ENCODE results near the gene ZBTB7B. TPM values are rescaled to one million over a fixed set of nuclear protein-coding genes. Genes with fewer than 3 reads are reported as not detected.

The ZBTB7B gene
- total RNA-seq, 1 experiment from 2014 or later: 4.9 TPM

DNA sequence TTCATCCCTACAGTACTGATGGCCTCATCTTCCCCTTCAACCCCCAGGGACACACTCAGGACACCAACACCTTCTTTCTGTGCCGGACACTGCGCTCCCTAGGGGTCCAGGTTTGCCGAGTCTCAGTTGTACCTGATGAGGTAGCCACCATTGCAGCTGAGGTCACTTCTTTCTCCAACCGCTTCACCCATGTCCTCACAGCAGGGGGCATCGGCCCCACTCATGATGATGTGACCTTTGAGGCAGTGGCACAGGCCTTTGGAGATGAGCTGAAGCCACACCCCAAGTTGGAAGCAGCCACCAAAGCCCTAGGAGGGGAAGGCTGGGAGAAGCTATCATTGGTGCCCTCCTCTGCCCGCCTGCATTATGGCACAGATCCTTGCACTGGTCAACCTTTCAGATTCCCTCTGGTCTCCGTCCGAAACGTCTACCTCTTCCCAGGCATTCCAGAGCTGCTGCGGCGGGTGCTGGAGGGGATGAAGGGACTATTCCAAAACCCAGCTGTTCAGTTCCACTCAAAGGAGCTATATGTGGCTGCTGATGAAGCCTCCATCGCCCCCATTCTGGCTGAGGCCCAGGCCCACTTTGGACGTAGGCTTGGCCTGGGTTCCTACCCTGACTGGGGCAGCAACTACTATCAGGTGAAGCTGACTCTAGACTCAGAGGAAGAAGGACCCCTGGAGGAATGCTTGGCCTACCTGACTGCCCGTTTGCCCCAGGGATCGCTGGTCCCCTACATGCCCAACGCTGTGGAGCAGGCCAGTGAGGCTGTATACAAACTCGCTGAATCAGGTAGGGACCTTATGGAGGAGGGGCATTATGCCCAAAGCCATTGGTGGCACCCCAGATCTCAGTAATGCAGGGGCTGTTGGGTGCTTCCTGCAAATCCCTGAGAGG lies 14.3 kb upstream of the ZBTB7B start:
- no peak for DNase-seq (ENCODE audit: low read depth)

DNA sequence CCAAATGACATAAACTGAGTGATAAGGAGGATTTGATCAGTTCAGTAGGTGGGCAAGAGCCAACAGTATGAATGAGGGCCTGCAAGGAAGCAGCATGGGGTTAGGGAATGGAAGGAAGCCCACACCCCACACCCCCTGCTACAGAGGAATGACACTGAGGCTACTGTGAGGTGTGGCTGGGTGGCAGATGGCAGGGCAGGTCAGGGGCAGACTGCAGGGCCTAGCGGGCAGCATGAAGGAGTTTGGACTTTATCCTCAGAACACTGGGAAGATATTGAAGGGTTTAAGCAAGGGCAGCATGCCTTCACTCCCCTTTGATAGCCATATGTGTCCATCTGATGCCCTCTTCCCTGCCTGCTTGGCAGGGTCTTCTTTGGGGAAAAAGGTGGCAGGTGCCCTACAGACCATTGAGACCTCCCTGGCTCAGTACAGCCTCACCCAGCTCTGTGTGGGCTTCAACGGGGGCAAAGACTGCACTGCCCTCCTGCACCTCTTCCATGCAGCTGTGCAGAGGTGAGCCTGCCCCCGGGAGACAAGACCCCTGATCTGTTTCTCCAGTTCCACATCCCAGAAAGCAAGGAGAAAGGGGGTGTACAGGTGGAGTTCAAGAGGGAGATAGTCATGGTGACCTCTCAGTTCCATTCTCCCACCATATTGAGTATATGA lies 13.3 kb upstream of the ZBTB7B start:
- DNase-seq (ENCODE audit: low read depth): no peak

DNA sequence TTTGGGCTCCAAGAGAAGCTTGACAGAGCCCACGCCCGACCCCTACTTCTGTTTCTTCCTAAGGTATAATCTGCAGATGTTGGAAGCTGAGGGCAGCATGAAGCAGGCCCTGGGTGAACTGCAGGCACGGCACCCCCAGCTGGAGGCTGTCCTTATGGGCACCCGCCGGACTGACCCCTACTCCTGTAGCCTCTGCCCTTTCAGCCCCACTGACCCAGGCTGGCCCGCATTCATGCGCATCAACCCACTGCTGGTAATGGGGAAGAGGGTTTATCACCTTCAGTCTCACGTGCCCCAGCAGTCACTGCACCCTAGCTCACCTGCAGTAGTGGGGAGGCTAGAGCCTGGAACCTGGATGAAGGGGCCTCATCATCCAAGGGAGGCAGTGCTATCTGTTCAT lies 12.3 kb upstream of the ZBTB7B start:
- no peak for DNase-seq (ENCODE audit: low read depth)

GRCh38 chr1:154992721-154993571 lies 9.7 kb upstream of the ZBTB7B start:
- no peak for DNase-seq (ENCODE audit: low read depth)

- DNase-seq (ENCODE audit: low read depth): no peak
These were observed 8.9 kb upstream of the ZBTB7B start, which contains the start of gene LENEP for GRCh38 chr1:154993572-154994268. TSS of gene LENEP (plus strand) at chr1:154993586. CDS start at chr1:154993608, 22 bp downstream.

DNA sequence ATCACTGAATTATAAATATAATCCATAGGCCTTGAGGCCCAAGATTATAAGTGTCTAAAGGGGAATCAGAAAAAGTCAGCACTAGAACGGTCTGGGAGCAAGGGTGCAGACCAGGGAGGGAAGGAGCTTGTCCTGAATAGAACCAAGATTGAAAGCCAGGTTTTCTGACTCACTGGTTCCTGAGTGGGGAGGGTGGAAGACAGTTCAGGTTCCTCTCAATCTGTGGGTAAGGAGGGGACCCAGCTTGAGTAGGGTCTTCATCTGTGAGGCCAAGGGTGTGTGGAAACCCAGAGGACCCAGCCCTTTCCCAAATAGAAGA lies 8.4 kb upstream of the ZBTB7B start:
- DNase-seq (ENCODE audit: low read depth): no peak

DNA sequence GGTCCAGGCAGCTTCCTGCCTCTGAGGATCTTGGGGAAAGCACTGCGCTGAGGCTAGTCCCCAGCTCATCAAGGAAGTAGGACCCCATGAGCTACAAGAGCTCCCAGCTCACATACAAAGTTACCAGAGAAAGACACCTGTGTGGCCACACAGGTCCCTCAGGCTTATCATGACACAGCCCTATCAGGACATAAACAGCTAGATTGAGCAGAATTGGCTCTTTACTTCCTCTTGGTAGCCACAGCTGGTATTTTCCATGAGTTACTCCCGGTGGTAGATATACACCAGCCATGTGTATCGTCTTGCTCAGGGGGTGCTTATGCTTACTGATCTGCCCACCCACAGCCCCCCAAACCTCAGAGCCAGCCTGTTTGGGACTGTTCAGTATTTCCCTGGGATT lies 8.0 kb upstream of the ZBTB7B start:
- DNase-seq (ENCODE audit: low read depth): no peak

DNA sequence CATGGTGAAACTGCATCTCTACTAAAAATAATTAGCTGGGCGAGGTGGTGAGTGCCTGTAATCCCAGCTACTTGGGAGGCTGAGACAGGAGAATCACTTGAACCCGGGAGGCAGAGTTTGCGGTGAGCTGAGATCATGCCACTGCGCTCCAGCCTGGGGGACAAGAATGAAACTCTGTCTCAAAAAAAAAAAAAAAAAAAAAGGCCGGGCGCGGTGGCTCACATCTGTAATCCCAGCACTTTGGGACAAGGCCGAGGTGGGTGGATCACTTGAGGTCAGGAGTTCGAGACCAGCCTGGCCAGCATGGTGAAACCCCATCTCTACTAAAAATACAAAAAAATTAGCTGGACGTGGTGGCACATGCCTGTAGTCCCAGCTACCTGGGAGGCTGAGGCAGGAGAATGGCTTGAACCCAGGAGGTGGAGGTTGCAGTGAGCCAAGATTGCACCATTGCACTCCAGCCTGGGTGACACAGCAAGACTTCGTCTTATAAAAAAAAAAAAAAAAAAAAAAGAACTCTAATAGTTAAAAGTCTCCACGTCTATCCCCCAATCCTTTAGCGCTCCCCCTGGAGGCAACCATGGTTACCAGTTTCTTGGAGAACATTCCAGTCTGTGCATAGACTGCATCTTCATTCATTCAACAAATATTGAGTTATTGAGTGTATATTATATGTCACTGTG lies 7.2 kb upstream of the ZBTB7B start:
- peak; percentile 71 for DNase-seq (ENCODE audit: low read depth)

- DNase-seq (ENCODE audit: low read depth): no peak
These were observed 5.5 kb upstream of the ZBTB7B start for GRCh38 chr1:154996966-154997701.

DNA sequence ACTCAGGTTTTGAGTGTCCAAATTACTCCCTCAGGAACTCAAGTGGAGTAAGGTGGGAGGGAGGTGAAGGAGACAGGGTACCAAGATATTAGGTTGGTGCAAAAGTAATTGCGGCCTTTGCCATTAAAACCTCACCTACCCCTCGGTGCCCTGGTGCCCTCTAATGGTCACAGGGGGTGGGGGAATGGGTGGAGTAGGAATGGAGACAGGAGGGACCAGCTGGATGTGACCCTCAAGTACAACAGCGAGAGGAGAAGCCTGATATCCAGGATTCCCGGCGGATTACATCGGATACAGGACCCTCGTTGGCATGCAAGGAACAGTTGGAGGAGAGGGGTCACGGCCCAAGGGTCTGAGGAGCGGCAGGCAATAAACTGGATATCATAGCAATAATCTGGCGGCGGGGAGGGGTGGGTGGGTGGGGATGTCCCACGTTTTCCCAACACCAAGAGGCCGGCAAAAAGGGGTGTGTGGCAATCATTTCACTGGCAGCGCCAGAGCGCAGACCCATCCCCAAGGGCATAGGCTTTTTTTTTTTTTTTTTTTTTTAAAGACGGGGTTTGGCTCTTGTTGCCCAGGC lies 4.3 kb upstream of the ZBTB7B start:
- DNase-seq (ENCODE audit: low read depth): no peak

GRCh38 chr1:154998818-154999570 lies 3.6 kb upstream of the ZBTB7B start:
- DNase-seq (ENCODE audit: low read depth): peak; percentile 62

DNA sequence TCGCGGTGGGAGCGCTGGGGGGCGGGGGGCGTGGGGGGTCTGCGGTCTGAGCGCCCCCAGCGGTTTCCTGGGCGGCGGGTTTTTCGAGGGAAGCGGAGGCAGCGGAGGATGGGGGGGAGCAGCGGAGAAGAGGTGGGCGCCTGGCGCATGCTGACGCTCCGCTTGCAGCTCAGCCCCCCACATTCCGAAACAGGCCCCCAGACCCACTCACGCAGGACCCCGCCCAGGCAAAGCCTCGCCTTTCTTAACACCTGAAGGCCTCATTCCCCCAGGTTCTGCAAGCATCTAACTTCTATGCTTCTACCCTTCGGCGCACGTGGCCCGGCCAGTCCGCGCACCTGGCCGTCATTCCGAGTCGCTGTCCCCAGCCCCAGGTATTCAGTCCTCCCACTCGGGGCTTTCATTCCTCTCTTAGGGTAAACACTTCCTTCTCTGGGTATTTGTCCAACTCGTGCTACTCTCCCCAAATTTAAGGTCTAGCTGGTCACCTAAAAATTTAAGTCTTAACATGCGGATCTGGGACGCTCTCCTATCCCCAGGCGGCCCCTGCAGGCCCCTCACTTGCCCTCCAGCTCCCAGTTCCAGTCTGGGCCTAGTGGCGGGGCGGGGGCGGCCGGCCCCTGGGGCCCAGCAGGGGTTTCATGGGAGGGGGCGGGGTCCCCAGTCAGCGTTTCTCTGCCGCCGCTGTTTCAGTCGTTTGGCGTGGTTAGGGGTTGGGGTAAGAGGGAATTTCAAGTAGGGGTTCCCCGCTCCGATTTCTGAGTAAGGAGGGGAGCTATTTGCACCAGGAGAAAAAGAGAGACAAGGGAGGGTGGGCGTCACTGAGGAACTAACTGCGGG lies 2.8 kb upstream of the ZBTB7B start:
- DNase-seq (ENCODE audit: low read depth): no peak

- DNase-seq (ENCODE audit: low read depth): no peak
These were observed 2.2 kb upstream of the ZBTB7B start for GRCh38 chr1:155000411-155000725.

DNA sequence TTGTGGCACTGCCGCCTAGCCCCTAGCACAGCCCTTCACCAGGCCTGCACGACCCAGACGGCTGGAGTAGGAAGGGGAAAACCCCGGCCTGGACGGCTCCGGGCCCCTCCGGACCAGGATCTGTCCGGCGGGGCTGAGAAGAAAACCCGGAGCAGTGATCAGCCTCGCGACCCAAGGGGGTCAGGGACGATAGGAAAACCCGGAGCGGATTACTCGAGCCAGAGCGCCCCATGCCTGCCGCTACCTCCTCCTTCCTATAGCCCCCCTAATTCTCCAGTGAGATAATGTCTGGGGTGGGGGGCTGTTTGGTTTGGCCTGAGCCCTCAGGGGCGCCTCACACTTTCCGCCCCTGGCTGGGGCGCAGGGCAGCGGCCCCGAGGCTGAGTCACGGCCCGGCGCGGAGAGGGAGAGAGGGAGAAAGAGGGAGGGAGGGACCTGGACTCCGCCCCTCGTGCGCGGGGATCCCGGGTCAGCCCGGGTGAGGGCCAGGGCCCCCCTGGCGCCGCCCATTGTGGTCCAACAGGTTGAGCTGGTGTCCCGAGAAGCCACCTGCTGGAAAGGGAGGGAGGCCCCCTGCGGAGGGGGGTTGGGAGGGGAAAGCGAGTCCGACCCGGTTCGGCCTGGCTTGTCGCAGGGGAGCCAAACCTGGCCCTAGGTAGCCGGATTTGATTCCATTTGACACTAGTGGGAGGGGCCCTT lies 1.7 kb upstream of the ZBTB7B start:
- peak; percentile 84 for DNase-seq (ENCODE audit: low read depth)

DNA sequence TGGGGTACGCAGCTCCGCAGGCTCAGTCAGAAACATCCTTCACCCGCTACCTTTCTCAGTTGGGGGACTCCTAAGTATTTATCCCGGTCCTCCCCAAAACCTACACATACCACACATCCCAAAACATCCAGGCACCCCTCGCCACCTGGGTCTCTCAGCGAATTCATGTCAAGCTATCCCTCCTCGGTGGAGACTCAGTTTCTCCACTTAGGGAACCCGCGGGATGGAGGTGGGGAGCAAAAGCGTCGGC lies 1.3 kb upstream of the ZBTB7B start:
- DNase-seq (ENCODE audit: low read depth): no peak

DNA sequence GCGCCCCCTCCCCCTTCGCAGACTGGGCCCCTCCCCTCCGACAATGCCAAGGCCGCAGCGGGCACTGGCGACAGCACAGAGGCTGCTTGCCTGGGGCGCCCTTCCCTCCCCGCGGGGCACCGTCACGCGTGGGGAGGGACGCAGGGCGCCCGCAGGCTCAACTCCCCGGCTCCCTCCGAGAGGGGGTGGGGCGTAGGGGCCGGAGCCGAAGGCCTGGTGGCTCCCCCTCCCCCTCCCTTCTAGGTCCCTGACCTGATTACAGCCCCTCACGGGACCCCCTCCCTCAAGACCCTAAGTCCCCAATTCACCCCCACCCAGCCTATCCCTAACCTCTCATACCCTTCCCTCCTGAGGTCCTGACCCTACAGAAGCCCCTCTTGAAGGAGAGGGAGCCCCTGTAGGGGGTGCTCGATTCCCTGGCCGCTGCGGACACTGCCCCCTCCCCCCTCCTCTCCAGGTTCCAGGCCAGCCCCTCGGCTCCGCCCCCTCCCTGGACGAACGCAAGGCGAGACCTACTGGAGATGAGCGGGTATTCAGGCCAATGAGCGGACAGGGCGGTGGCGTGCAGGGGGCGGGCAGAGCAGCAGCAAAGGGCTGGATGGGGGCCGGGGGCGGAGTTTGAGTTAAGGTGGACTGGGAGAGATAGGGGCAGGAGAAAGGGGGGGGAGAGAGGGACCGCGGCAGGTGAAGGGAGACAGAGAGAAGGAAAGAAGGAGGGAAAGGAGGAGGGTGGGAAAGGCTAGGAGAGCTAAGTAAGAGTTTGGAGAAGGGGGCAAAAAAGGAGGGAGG lies 733 bp upstream of the ZBTB7B start:
- DNase-seq (ENCODE audit: low read depth): peak; percentile 97

DNA sequence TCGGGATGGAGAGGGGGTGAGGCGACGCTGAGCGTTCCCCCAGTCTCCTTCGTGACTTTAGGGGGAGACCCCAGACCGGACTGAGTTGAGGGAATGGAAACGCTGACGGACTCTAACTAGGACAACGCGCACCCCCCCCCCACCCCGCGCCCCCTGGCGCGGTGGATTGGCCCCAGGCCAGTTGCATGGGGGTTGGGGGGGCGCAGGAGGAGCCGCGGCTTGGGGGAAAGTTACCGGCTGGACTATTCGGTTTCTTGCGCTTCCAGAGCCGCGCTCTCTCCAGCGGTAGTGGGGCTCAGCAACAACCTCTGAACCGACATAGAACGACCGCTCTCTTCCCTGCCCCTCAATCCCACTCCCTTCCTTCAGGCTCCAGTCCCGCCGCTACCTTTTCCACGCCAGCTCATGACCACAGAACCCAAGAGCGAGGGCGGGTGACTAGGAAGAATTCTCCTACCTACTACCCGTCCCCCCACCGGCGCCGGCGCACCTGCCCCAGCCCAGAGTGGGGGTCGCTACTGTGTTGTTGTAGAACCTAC lies 694 bp downstream of the ZBTB7B start:
- DNase-seq (ENCODE audit: low read depth): no peak

All from RPMI7951 (cell line).